GM12873 (cell line): ENCODE measurements around the gene CYTH4.
A peak's percentile ranks its signal among the peaks of the same experiment; 100 is the strongest.

Experiments used
- CTCF ChIP-seq: IDR thresholded peaks from 2 replicates; pipeline ENCODE4 v1.5.1; 2012; ENCODE audit warnings: low read depth, mild to moderate bottlenecking, moderate library complexity, low read length, control low read depth; ENCODE audit not compliant: insufficient read depth; ENCODE audit errors: missing control alignments

CYTH4 gene

DNA sequence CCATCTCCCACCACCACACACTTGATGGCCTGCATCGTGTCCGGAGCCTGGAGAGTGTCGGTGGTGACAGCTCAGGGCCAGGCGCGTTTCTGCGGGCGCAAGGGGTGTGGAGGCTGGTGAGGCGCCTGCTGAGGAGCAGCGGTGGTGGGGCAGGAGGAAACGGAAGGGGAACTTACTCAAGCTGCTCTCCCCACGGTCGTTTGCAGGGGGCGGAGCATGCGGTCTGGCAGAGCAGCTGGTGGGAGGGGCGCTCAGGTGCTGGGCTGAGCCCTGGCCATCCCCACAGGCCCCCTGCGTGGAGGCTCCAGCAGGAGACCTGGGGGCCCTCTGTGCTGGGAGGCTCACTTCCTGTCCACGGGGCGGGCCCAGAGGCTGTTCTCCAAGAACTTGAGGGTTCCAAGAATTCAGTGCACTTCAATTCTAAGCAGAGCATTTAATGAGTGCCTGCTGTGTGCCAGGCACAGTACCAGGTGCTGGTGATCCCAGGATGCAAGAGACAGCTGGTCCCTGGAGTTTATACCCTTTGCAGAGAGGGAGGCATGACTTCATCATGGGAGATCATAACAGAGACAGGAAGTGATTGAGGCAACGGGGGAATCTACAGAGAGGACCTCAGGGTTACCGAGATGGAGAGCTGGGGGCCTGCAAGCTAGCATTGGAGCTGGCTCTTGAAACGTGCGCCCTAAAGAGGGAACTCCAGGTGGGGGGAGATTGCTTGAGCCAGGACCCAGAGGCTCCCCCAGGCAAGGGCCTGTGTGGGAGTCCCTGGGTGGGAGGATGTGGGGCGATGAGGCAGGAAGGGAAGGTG lies 38.0 kb upstream of the CYTH4 start, which contains the start of gene RAC2:
Gene RAC2 (minus strand): TSS at position 156 of the 808 bp plus-strand sequence. CDS start 121 bp downstream, at position 35.
- TF ChIP-seq CTCF, result no peak

GRCh38 chr22:37244922-37245722 lies 37.2 kb upstream of the CYTH4 start:
- peak; percentile 23 for TF ChIP-seq CTCF

GRCh38 chr22:37245740-37246139 lies 36.6 kb upstream of the CYTH4 start:
- TF ChIP-seq CTCF, result no peak

- TF ChIP-seq CTCF, result no peak
Observed at GRCh38 chr22:37248251-37248650, 34.1 kb upstream of the CYTH4 start.

DNA sequence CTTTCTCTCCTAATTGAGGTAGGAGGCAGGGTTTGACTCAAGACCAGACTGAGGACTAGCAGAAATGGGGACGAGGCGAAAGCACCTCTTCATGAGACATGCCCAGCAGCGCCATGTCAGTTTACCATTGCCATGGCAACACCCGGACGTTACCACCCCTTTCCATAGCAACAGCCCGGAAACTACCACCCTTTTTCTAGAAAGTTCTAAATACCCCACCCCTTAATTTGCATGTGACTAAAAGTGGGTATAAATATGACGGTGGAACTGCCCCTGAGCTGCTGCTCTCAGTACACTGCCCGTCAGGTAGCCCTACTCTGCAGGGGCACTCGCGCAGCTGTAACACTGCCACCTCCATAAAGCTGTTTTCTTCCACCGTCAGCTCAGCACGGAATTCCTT lies 32.3 kb upstream of the CYTH4 start:
- TF ChIP-seq CTCF, result no peak

- no peak for TF ChIP-seq CTCF
Observed at GRCh38 chr22:37253126-37253660, 29.1 kb upstream of the CYTH4 start.
